NCI-H2029 treated with DMSO at 0.1 percent for 48 hours (cell line): ENCODE measurements around the gene TPBGL.

ENCODE experiments used
- DNase-seq: peaks from one replicate; lab custom pipeline; 2025; lab: John Stamatoyannopoulos, UW

The TPBGL gene

DNA sequence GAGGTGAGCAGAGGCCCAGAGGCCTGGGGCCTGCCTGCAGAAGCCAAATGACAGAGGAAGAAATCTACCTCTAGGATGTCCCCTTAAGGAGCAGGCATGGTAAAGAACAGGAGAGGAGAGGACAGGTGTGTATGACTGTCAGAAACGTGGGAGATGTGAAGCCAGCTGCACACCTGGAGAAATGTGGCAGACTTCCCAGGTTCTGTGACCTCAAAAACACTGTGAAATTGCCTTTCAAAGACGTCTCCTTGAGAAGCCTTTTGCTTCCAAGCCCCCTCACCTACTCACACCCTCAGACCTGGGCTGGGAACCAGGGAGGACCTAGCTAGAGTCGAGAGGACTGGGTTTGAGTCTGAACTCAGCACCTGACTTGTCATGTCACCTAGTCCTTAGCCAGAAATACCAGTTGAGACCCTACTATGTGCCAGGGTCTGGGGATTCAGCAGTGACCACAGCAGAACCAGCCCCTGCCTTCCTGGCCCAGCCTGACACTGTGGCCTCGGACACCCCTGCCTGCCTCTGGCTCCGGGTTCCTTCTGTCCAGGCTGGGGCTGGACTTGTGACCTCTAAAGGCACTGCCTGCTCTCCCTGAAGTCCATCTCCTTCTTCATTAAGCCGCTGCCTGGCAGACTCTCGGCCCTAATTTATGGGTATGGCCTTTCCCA is 5.6 kb downstream of the TPBGL start:
- no peak for DNase-seq

DNA sequence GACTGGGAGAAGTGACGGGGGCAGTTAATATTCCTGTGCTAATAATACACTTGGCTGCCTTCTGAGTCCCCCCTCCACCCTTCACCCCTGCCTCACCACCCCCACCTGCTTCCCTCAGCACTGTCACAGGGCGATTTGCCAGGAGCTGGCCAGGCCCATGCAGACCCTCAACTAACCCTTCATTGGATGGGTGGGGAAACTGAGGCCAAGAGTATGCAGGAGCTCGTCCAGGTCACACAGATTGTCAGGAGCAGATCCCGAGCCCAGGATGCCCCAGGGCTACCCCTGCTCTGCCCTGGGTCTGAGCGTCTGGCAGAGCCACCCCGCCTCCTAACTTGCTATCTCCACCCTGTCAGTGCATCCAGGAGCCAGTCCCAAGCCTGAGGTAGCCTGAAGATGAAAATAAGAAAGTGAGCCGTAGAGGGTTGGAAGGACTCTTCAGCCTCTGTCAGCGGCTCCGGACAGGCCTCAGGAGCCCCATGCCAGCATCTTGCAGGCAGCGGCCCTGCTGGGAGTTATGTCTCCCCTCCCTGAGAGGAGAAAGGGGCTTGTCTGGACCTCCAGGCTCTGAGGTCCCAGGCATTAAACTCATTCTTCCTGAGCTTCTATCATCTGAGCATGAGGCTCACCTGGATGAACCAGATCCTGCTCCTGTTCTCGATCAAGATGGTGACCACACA is 6.2 kb downstream of the TPBGL start:
- DNase-seq: no peak

DNA sequence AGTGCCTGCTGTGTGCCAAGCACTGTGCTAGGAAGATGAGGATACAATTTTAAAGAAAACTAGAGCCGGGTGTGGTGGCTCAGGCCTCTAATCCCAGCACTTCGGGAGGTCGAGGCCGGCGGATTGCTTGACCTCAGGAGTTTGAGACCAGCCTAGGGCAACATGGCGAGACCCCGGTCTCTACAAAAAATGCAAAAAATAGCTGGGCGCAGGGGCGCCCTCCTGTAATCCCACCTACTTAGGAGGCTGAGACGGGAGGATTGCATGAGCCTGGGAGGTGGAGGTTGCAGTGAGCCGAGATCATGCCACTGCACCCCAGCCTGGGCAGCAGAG is 8.3 kb downstream of the TPBGL start:
- DNase-seq: no peak

DNA sequence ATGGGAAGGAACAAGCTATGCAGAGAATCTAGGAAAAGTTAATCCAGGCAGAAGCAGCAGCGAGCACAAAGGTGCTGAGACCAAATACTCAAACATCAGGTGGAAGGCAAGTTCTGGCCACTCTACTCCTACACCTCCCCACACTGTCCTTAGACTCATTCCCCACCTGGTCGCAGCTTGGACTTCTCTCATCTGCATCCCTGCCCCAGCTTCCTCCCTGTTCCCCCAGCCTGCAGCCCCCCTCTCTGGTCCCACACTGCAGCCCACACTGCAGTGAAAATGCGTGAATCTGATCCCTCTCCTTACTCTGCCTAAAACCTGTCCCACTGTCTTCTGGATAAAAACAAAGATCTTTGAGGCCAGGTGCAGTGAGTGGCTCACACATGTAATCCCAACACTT is 9.1 kb downstream of the TPBGL start:
- no peak for DNase-seq

DNA sequence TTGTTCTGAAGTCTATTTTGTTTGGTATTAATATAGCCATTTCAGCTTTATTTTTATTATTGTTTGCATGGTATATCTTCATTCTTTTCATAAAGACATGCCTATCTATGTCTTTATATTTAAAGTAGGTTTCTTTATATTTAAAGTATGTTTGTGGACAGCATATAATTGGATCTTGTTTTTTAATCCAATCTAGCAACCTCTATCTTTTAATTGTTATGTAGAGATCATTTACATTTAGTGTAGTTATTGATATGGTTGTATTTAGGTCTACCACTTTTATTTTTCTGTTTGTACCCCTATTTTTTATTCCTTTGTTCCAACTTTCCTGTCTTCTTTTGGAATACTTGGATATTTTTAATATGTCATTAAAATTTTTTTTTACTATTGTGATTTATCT is 13.8 kb downstream of the TPBGL start:
- no peak for DNase-seq

DNA sequence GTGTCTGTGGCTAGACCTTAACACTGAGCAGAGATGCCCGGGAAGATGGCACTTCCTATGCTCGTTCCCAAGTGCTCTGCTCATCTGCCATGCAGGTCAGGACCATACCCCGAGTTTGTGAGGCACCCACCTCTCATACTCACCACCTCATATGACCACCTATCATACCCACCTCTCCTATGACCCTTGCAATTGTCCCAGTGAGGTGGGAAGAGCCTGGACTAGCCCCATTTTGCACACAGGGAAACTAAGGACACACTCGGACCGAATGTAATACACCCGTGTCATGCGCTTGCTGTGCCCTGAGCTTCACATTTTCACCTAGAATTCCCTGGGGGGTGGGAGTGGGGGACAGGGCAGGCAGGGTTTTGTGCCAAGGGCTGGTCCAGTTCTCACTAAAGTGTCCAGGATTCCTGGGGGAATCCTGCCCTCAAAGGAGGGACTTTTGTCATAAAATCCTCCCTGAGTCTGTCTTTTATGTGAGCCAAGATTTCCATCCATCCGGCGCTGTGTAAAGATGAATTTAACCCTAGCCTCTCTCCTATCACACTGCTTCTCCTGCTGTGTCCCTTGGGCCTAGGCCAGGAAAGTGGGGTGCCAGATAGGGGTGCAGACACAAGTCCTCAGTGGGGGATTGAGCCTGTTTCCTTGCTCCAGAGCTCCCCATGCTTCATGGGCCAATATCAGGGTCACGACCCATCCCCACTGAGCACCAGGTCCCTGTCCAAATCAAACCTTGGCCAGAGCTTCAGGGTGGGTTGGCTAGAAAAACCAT is 20.0 kb downstream of the TPBGL start:
- no peak for DNase-seq

DNA sequence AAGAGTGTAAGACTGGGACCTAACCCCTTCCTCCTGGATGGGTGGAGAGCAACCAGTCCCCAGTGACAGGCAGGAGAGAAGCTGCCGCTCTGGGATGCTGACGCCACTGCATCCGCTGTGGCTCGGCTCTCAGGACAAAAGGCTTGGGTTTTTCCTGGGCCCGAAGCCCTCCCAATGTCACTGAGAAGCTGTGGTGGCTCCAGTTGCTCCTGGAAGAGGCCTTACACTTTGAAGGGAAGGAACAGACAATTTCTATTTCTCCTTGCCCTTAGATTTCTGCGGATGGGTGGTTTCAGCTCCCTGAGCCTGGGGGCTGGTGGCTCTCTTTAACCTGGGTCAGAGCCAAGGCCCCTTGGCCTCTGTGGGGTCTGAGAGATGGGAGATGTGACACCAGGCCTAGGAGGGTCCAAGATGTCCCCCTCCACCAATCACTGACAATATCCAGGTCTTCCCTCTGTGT is 21.4 kb downstream of the TPBGL start:
- no peak for DNase-seq

DNA sequence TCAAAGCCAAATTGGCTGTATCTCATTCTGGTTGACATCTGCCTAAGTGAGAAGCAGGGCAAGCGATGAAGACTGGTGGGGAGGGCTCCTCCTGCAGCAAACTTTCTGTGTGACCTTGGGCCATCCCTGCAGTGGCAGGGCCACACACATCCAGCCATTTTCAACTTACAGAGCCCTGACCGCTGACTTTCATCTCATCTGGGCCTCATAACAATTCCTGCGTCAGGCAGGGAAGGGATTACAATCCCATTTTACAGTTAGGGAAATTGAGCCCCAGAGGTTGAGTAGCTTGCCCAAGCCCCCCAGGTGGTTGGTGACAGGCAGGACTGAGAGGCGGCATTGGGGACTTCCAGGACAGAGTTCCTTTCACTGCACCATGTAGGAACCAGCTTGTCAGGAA is 21.9 kb downstream of the TPBGL start:
- no peak for DNase-seq

DNA sequence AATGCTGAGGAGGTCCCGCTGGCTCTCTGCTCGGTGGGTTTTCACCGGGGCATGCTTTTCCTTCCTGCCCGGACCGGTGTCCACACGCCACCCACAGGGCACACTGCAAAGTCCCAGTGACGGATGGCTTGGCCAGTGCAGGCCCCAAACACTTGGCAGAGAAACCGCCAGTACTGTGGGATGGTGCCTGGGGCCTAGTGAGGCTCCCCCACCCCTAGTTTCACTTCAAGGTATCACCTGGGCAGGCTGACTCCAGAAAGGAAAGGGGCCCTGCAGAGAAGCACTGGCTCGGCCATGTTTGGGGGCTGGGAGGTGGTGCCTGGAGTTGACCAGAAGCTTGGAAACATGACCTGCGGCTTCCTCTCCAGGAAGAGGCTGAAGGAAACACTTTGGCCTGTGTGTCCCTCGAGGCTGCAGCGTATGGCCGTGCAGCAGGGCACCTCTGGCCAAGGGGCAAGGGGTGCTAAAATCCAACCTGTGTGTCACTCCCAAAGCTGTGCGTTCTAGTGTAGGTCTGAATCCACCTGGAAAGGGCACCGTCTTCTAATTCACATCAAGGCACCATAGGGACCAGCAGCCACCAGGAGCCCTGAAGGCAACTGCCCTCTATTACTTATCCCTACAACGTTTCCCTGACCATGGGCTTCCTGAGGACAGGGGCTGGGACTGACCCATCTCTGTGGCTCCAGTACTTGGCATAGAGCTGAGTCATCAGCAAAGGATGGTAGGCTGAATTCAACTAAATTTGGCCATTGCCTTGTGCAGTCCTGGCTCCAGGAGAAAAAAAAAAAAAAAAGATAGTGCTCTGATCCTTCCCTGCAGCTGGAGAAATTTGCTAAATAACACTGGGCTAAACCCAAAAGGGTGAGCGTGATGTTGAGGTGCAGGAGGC is 22.6 kb downstream of the TPBGL start:
- DNase-seq: no peak

DNA sequence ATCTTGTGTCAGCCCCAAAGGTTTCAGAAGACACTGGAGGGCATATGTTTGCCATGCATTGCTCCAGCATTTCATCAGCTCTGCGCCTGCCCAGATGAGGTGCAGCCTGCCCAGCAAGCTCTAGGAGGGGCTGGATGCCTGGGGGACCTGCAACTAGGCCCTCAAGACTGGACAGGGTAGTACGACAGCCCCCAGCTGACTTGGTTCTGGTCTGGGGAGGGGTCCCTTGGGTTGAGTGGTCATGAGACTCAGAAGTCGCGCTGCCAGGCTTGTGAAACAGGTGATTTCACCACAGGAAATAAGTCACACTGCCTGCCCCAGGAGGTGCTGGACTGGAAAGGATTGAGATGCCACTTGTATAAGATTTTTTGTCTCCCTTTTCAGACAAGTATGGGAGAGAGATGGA is 23.4 kb downstream of the TPBGL start:
- DNase-seq: no peak

DNA sequence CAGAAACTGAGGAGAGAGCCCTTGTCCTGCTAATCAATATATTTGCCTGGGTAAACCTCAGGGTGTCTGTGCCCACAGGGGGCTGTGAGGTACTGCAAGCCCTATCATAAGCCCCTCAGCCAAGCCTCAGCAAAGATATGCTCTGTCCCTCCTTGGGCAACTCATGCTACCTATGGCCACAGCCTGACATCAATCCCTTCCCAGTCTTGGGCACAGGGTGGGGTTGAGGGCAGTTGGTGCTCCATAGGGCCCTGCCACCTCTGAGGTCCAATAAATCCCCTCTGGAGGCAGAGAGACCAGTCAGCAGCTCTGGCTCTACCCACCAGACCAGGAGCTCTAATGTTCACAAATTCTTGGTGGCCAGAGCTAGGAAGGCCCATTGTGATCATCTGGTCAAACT is 23.8 kb downstream of the TPBGL start:
- no peak for DNase-seq

DNA sequence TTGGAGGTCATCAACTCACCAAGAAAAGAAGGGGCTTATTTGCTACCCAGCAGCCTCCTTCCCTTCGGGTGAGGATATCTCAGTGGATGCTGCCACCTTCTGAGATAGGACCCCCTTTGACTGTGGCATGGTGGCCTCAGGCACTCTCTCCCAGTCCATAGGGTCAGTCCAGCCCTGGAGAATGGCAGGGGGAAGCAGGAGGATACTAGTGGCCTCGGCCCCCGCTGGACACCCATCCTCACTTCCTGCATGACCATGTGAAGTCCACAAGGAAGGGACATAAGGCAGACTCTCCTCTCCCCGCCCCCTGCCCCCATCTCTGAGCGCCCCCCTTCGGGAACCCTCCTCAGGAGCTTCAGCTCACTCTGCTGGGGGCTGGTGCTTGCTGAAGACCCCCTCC is 24.4 kb downstream of the TPBGL start:
- DNase-seq: no peak

DNA sequence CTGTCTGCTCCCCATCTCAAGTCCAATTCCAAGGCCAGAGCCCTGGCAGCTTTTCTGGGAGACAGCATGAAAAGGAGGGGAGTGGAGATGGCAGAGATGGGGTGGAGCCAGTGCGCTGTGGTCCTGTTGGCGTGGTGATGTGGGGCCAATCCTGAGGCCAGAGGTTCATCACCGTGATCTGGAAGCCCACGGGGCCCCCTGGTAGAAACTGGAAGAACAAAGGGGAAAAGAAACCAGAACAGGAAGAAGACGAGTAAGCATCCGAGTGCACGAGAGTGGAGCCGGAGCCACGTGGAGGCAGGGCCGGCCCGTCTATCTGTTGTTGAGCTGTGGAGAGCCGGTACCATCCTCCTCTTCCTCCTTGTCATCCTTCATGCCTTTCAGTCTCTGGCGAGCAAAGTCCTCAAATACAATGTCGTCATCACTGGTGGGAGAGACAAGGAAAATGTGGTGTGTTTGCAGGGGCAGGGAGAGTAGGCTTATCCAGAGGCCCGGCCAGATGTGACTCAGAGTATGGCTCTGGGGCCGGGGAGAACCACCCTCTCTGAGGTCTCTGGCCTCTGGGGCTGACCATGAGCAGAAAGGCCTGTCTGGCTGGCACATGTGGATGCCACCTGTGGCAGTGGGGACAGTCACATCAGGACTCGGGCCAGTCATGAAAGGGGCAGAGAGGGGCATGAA is 25.4 kb downstream of the TPBGL start:
- no peak for DNase-seq

DNA sequence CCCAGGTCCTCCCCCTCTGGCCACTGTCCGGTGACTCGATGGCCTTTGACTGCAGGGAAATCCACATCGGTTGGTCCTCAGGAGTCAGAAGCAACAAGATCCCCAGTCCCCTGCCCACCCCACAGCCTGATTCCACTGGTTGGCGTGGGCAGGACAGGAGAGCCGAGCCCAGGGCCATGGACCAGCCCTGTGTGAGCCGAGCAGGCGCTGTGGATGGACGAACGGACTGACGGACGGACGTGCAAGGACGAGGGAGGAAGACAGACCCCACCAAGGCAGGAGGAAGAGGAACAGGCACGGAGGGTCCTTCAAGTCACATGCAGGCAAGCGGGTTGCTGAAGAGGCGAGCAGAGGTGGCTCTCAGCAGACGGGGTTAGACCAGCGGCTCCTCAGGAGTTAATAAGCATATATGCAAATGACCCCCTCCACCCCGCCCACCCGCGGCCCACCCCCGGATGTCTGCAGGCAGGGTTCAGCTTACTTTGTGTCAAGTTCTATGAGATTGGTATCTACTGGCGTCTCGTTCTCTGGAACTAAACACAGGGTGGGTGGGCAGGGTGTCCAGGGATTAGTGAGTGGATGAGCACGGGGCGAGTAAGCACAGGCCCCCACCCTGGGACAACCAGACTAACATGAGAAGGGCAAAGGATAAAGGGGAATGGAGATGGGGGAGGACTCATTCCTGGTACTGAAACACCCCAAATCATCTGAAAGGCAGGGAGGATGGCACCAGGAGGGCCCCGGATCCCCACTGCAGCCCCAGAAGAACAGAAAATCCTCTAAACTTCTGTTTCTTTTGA is 26.8 kb downstream of the TPBGL start:
- DNase-seq: no peak

DNA sequence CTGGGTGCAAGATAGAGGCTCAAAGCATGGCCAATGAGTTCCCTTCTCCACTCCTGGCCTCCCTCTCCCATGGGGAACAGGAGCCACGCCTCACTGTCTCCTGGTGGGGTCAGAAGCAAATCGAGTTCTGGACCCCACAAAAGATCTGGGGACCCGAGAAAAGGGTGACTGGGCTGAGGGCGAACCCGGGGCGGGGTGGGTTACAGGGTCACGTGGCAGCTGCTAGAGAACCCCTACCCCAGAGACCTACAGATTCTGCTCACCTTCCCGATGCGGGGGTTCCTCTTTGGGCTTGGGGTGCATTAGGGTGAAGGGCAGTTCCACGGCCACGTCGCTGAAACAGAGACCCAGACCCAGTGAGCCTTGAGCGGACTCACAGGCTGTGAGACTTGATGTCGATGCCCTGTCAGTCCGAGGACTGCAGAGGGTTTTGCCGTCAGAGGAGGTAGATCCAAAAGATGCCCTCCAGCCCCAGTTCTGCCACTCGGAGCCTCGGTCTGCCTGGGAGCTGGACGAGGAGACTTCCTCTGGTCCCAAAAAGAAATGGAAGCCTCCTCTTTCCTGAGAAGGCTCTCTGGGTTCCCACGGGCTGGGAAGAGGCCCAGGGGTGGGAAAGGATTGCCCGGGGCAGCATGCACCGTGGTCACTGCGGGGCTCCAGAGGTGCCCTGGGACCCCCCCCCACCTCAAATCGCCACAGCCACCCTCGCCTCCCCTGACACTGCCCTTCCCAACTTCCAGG is 28.2 kb downstream of the TPBGL start:
- no peak for DNase-seq

DNA sequence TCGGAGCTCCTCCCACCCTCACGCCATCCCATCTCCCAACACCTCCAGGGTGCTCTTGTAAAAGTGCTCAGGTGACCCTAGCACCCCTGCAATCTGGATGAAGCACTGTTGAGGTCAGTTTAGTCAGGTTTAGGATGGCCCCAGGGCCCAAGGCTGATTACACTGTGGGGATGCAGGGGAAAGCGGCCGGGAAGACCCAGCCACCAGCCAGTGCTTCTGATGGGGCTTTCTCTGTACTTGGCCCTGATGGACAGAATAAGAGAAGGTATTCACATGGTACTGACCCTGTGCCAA is 28.7 kb downstream of the TPBGL start:
- DNase-seq: no peak

DNA sequence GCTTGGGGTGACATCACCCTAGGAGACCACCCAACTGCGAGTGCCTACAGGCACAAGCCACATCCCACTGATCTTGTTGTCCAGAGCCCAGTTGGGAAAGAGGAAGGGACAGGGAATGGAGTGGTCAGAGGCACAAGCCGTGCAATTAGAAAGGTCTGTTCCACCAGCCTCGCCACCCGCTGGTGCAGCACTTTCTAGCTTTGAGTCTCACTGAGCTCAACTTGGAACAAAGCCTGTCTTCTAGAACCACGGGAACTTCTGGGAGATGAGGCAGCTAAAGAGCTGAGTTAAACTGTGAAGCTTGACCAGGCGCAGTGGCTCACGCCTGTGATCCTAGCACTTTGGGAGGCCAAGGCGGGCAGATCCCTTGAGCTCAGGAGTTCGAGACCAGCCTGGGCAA is 29.3 kb downstream of the TPBGL start:
- no peak for DNase-seq

DNA sequence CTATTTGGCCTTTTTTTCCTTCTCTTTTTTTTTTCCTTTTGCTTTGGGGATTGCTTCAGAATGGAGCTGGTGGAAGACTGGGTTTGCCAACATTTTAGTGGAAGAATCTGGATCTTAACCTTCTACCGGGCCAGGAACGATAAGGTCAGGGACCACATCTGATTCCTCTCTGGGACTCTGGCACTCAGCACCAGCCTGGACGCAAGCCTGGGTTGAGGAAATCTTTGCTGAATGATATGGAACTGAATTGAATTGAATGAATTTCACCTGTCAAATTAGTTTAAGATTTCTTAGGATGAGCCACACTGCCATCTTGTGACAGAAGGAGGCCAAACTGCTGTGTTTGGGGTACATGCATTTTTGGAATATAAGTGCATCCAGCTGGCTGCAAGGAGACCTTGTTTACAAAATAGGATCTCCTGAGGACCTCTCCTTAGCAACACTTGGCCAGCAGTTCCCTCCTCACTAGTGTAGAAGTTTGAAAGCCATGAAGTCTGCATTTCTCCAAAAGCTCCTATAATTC is 30.4 kb downstream of the TPBGL start:
- DNase-seq: no peak

DNA sequence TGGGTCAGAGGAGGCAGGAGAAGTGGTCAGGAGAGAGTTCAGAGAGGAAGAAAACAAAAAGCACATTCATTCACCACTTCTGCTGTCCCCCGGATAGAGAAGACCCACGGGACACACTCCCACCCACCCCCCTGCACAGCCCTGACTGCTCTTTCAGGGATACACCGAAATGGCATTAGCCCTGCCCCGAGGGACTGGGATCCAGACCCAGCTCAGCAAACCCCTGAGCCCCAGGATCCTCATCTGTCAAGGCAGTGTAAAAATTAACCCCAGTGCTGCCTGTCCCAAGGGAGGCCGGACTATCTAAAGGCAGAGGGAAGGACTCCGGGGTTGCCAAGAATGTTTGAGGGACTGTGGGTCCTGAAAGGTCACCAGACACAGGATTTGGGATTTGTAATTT is 31.2 kb downstream of the TPBGL start:
- DNase-seq: no peak

DNA sequence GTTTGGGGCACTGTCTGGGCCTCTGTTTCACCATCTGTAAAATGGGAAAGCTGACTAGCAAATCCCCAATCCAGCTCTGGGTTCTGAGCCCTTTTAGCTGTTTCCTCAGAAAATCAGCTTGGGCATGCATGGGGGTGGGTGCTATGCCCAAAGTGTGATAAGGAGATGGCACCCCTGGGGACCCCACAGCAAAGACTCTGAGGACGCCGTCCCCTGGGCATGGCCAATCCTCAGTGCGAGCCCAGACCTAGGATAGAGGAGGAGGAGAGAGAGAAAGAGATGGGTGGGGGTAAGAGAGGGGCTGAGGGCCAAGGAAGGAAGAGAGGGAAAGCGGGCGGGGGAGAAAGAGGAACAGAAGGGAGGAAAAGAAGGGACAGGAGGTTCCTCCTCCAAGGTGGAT is 31.8 kb downstream of the TPBGL start:
- no peak for DNase-seq
